Ishikawa (cell line): ENCODE results near the gene HOXB4.

Experiments
- CEBPB ChIP-seq: IDR thresholded peaks from 2 replicates; pipeline ENCODE4 v1.6.1; 2012
- CREB1 ChIP-seq: IDR thresholded peaks from 2 replicates; pipeline ENCODE4 v1.6.1; 2012; ENCODE audit warnings: low read depth
- EGR1 ChIP-seq: IDR thresholded peaks from 2 replicates; pipeline ENCODE4 v1.6.1; 2012
- EP300 ChIP-seq: IDR thresholded peaks from 2 replicates; pipeline ENCODE4 v1.6.1; 2012; ENCODE audit warnings: borderline replicate concordance
- FOXM1 ChIP-seq: IDR thresholded peaks from 2 replicates; pipeline ENCODE4 v1.6.1; 2012; ENCODE audit warnings: low read depth, borderline replicate concordance
- NFIC ChIP-seq: IDR thresholded peaks from 2 replicates; pipeline ENCODE4 v1.6.1; 2012
- RAD21 ChIP-seq: IDR thresholded peaks from 2 replicates; pipeline ENCODE4 v1.6.1; 2012; ENCODE audit warnings: low read depth
- TAF1 ChIP-seq: IDR thresholded peaks from 2 replicates; pipeline ENCODE4 v1.6.1; 2012; ENCODE audit warnings: low read depth, mild to moderate bottlenecking
- TCF12 ChIP-seq: IDR thresholded peaks from 2 replicates; pipeline ENCODE4 v1.6.1; 2012; ENCODE audit warnings: low read depth
- YY1 ChIP-seq: IDR thresholded peaks from 2 replicates; pipeline ENCODE4 v1.6.1; 2012; ENCODE audit warnings: low read depth
- ZBTB7A ChIP-seq: IDR thresholded peaks from 2 replicates; pipeline ENCODE4 v1.6.1; 2012; ENCODE audit warnings: low read depth
- TF ChIP-seq, protein P1 (sequence below): IDR thresholded peaks from 2 replicates; pipeline ENCODE4 v1.6.1; 2012
- TF ChIP-seq, protein P2 (sequence below): IDR thresholded peaks from 2 replicates; pipeline ENCODE4 v1.6.1; 2012
- TF ChIP-seq, protein P3 (sequence below): IDR thresholded peaks from 2 replicates; pipeline ENCODE4 v1.6.1; 2012; ENCODE audit warnings: low read depth, mild to moderate bottlenecking

DNA sequence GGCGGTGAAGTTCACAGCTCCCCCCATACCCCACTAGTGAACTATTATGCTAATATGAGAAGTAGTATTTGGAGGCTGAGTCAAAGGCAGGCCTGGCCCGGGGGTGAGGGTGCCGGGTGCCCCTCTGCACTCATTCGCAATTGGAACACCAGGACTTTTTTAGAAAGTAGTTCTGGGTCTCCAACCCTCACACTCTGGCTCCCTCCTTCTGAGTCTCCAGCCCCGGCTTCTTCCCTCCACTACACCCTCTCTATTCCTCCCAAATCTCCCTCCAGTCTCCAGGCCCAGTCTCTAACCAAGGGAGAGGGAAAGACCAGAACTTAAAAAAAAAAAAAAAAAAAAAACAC lies 21.9 kb downstream of the HOXB4 start:
- TF ChIP-seq, protein P1, sequence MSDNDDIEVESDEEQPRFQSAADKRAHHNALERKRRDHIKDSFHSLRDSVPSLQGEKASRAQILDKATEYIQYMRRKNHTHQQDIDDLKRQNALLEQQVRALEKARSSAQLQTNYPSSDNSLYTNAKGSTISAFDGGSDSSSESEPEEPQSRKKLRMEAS: no peak
- no peak for TF ChIP-seq EP300
- TF ChIP-seq TAF1: no peak
- TF ChIP-seq CEBPB: no peak
- no peak for TF ChIP-seq RAD21
- no peak for TF ChIP-seq FOXM1
- TF ChIP-seq NFIC: no peak
- TF ChIP-seq CREB1: no peak
- no peak for TF ChIP-seq EGR1
- TF ChIP-seq, protein P2, sequence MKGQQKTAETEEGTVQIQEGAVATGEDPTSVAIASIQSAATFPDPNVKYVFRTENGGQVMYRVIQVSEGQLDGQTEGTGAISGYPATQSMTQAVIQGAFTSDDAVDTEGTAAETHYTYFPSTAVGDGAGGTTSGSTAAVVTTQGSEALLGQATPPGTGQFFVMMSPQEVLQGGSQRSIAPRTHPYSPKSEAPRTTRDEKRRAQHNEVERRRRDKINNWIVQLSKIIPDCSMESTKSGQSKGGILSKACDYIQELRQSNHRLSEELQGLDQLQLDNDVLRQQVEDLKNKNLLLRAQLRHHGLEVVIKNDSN: no peak
- TF ChIP-seq, protein P3, sequence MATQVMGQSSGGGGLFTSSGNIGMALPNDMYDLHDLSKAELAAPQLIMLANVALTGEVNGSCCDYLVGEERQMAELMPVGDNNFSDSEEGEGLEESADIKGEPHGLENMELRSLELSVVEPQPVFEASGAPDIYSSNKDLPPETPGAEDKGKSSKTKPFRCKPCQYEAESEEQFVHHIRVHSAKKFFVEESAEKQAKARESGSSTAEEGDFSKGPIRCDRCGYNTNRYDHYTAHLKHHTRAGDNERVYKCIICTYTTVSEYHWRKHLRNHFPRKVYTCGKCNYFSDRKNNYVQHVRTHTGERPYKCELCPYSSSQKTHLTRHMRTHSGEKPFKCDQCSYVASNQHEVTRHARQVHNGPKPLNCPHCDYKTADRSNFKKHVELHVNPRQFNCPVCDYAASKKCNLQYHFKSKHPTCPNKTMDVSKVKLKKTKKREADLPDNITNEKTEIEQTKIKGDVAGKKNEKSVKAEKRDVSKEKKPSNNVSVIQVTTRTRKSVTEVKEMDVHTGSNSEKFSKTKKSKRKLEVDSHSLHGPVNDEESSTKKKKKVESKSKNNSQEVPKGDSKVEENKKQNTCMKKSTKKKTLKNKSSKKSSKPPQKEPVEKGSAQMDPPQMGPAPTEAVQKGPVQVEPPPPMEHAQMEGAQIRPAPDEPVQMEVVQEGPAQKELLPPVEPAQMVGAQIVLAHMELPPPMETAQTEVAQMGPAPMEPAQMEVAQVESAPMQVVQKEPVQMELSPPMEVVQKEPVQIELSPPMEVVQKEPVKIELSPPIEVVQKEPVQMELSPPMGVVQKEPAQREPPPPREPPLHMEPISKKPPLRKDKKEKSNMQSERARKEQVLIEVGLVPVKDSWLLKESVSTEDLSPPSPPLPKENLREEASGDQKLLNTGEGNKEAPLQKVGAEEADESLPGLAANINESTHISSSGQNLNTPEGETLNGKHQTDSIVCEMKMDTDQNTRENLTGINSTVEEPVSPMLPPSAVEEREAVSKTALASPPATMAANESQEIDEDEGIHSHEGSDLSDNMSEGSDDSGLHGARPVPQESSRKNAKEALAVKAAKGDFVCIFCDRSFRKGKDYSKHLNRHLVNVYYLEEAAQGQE: no peak
- no peak for TF ChIP-seq TCF12
- TF ChIP-seq YY1: no peak
- no peak for TF ChIP-seq ZBTB7A
